CD4-positive, alpha-beta T cell treated with Interferon alpha-2 for 1 hour (primary cell): ENCODE measurements around the gene FAM3C.
"Not testable (repeated sequence)": the region's sequence is repeated elsewhere in the genome, so short reads cannot be mapped to it uniquely, and the experiment has no call there.

Experiments
- DNase-seq, 2 donors: peaks; one replicate each; pipeline ENCODE4 v3.0.0-alpha.2; 2020 to 2022

Gene FAM3C

GRCh38 chr7:121329191-121330052 lies 66.7 kb downstream of the FAM3C start:
- no peak for DNase-seq

DNA sequence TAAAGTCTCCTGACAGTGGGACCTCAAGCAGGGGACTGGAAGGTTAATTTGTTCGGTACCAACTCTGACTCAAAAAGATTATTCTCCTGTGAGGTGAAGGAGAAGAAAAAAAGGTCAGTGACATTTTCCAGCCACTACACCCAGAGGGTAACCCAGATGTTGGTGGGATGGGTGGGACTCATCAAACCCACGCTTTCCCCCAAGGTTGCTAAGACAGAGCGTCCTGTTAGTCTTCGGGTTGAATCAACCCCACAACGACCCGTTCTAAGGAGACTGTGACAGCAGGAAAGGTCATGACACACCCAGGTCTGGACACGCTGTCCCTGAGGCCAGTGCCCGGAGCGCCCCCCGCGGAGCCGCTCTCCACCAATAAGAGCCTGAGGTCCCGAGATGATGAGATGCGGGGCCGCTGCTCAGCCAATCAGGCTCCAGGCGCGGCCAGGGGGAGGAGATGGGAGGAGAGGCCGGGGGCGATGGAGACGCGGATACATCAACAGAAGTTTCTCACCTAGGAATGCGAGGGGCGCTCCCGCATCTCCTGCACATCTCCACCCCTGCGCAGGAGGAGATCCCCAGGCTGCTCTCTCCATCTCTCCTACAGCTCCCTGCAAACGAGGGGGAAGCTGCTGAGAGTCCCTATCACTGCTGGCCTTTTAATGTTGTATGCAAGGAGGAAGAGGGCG lies 67.5 kb downstream of the FAM3C start, which contains the start of gene WNT16:
Gene WNT16 (plus strand): TSS at position 493 of the 683 bp plus-strand sequence. CDS start 293 bp downstream, outside the sequence.
- peak in 1 of 2 donors; percentile 8 for DNase-seq

DNA sequence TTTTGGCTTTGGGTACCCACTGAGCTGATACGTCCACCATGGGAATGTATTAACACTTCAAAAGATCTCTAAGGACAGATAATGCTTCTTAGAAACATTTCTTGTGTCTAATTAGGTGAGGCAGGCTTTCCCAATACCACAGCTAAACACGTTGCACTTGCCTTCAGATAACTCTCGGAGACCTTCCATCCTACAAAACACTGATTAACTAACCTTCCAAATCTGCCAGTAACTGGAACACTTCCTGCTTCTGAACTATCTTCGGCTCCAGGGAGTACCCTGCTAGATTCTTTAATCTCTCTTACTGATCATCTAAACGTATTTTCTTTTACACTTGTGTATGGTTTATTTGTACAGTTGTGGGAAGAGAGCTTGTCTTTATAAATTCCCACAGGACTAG lies 68.4 kb downstream of the FAM3C start:
- no peak for DNase-seq

DNA sequence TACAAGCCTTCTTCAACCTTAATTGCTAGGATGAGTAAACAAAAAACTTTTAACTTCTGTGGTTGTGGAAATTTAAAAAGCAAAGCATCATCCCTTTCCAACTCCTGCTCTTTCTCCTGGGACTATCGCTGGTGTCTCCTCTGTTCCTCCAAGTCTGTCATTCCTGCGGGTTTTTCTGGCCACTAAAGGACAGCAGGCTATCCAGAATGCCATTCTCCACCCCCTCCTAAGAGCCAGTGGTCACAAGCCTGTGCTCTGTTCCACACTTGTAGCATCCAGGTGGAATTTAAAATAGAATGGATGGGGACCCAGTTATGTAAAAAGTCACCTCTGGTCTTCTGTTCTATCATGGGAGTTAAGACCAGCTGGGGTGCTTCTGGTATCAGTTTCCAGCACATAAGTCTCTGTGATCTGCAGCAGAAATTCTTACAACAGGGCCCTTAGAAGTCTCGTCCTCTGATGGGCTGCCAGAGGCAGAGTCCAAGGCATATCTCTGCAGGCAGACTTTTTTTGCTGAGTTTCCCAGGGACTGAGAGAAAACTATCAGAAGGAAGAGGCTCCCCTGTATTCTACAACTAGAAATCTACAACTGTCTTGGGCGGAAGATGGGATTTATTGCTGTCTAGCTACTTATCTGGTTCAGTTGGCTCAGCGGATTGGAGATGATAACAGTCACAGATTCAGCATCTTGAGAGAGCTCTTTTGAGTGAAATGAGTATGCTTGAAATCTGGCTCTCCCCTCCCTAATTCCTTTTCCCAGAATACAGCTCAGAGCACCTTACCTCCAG lies 72.4 kb downstream of the FAM3C start:
- no peak for DNase-seq

- no peak for DNase-seq
These were observed 73.6 kb downstream of the FAM3C start for GRCh38 chr7:121322460-121322859.

DNA sequence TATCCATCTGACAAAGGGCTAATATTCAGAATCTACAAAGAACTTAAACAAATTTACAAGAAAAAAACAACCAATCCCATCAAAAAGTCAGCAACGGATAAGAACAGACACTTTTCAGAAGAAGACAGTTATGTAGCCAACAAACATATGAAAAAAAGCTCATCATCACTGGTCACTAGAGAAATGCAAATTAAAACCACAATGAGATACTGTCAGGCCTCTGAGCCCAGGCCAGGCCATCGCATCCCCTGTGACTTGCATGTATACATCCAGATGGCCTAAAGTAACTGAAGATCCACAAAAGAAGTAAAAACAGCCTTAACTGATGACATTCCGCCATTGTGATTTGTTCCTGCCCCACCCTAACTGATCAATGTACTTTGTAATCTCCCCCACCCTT lies 80.9 kb downstream of the FAM3C start:
- not testable (repeated sequence) for DNase-seq

DNA sequence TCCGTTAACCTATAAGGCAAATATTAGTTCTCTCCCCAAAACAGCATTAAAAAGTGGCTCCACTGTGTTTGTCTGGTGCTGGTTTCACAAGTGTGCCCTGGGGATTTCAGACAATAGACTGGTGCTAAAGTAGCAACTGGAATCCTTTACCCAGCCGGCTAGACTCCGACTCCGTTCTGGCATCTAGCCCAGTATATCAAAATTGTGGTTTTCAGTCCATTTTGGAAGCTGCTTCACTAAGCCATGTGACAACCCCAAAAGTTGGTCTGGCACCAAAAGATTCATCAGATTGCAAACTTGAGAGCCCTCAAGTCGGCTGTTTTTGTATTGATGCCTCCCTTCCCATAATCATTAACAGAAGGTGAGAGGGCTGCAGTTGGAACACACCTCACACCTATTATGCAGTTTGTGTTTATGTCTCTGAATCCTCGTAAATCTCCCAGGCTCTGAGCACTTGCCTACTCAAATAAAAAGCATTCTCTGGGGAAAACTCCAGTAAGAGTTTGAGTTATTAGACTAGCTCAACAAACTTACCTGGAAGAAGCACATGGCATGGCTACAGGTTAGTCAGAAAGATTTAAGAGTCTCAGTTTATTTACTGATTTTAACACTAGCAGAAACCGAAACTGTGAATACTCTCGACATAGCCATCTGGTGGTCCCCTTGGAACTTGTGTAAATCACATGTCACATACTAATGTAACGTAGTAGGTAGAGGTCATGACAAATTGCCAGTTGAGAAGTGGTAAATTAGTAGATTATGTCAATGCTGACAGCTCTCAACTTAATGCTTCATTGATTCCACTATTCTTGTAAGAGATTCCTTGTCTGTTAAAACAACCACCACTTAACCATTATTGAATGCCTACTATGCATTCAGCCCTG lies 82.1 kb downstream of the FAM3C start:
- no peak for DNase-seq

- DNase-seq: no peak
These were observed 82.8 kb downstream of the FAM3C start for GRCh38 chr7:121313220-121313792.

DNA sequence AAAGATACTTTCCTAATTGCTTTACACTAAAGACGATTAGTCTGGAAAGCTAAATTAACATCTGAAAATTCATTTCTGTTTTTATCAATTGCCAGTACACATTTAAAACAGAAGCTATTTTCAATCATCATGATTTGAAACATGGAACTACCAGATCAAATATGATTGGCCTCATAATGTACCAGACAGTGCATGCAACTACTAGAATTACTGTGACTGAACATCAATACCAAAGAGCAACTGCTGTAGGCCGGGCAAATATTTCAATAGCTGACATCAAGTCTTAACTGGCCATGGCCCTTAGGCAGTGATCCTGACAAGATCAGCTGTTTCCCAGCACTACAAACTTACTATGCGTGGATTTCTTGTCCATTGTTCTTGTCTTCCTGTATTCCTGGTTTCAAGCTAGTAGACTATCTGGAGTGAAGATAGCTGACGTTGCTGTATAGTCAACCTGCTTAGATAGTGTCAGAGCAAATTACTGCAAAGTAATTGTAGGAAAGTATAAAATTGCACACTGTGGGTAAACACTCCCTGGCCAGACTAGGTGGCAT lies 89.0 kb downstream of the FAM3C start:
- DNase-seq: no peak

DNA sequence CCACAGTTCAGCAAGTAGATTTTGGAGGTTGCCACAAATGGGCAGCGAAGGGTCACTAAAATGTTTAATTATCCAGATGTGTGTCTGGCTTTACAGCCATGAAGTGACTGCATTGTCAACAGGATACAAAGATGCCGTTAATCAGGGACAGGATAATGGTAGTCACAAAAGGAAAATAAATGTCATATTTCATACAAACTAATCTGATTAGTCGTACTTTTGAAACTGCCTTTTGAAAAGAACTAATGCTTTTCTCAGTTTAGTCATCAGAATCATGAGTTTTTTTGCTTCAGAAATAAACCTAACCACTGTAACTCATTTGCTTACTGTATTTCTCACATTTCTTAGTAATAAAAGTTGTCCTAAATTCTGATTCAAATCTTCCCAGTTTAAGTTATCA lies 89.5 kb downstream of the FAM3C start:
- DNase-seq: no peak

DNA sequence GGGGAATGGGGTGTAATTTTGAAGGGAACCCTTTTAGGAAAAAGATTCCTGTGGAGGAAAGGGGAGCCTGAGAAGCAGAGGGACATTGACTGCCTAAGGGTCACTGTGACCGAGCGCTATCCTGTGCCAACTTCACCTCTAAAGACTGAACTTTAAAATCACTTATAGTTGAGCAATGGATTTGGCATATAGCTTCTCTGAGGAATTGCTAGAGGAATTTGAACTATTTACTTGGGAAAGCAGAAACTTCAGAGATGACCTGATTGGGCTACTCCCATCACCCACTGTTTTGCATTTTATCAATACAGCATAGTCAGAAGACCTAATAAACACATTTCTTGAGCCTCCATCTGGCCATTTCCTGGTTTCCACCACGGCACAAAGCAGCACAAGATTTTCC lies 91.0 kb downstream of the FAM3C start:
- no peak for DNase-seq

GRCh38 chr7:121304102-121304658 lies 91.9 kb downstream of the FAM3C start:
- DNase-seq: no peak

GRCh38 chr7:121303422-121304101 lies 92.5 kb downstream of the FAM3C start:
- no peak for DNase-seq

DNA sequence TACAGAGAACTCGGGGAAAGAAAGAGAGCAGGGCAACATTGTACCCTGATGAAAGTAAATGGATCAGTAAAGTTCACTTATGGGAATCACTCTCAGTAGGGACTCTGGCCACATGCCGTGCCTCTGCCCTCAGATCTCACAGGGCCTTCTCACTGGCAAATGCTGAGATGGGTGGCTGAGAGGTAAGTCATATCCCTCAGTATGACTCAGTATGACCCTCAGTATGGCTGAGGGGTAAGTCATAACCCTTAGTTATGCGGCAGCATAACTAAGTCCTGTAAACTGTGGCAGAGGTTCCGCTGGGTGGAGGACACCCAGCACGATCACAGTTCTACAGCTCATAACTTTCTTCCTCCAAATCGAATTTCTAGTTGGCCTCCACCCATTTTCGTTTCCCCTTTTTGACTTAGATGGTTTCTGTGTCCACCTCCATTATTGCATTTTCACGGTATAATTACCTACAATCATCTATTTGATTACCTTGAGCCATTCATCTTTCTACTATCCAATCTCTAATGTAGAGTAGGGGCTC lies 93.8 kb downstream of the FAM3C start:
- DNase-seq: no peak

DNA sequence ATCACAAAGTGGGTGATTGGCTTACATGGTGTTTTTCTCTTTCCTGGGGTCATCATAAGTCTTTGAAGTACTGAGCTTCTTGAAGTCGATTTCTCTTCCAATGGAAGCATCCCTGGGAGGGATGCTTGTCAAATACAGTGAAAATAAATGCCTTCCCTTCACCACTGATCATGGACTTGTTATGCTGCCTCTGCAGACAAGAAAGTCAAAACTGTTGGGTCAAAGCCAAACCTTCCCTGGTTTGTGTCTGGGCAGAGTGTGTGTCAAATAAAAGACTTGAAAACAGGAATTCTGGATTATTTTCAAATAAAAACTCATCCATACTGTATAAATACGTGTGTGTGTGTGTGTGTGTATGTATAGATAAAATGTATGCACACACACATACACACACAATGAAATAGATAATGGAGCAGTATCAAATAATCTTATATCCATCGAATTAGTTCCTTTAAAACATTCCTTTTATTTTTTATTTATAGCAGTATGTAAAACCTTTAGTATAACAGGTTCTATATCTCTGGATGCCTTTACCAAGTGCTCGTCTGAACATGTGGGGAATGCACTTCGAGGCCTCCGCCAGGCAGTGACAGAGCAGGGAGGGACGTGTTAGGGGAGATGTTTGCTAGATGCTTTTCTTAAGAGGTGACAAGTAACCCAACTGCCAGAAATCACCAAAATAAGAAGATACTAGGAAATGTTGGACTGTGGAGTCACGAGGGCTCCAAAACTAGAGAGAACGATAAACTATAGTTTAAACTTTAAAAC lies 94.5 kb downstream of the FAM3C start:
- DNase-seq: no peak

- DNase-seq: no peak
These were observed 95.3 kb downstream of the FAM3C start for GRCh38 chr7:121300685-121301420.
